SK-N-MC (cell line): ENCODE measurements around the gene TSNAXIP1.

Source experiments
- DNase-seq: peaks from one replicate; pipeline ENCODE4 v3.0.0-alpha.2; 2011; ENCODE audit warnings: low read depth, low spot score
- H3K27ac ChIP-seq: fragments of 200-600 bp; sonication (generic); 2 replicates; pipeline ENCODE4 v1.5.1; 2016; ENCODE audit warnings: mixed run types
- H3K36me3 ChIP-seq: fragments of 200-600 bp; sonication (generic); 2 replicates; pipeline ENCODE4 v1.6.1; 2017; ENCODE audit warnings: antibody characterized with exemption, low read length, mixed read lengths; ENCODE audit not compliant: insufficient read depth
- H3K4me3 ChIP-seq: fragments of 200-600 bp; sonication (generic); 2 replicates; pipeline ENCODE4 v1.5.1; 2016
- H3K9ac ChIP-seq: fragments of 200-600 bp; sonication (generic); 2 replicates; pipeline ENCODE4 v1.8.0; 2017; ENCODE audit warnings: mixed run types, mixed read lengths; ENCODE audit not compliant: insufficient read length
- H3K9me3 ChIP-seq: fragments of 200-600 bp; sonication (generic); 2 replicates; pipeline ENCODE4 v1.6.1; 2017; ENCODE audit warnings: low read depth, mild to moderate bottlenecking, antibody characterized with exemption, low read length, moderate library complexity, mixed read lengths
- EZH2 ChIP-seq: fragments of 200-600 bp; sonication (generic); IDR thresholded peaks from one replicate; pipeline ENCODE4 v1.6.1; 2017; ENCODE audit warnings: antibody characterized with exemption
- FOXP2 ChIP-seq: optimal IDR thresholded peaks from 2 replicates; pipeline ENCODE3; 2011; ENCODE audit warnings: mild to moderate bottlenecking, moderate library complexity; ENCODE audit not compliant: insufficient read depth; ENCODE audit errors: extremely low read length, control extremely low read depth
- POLR2AphosphoS5 ChIP-seq: IDR thresholded peaks from 2 replicates; pipeline ENCODE4 v1.6.1; 2012; ENCODE audit warnings: mild to moderate bottlenecking, low read depth, low read length, borderline replicate concordance

TSNAXIP1 gene

GRCh38 chr16:67779256-67780014 is 27.3 kb upstream of the TSNAXIP1 start:
- no peaks in the 10 kb centered on the region for H3K36me3 ChIP-seq
- DNase-seq, result no peak
- TF ChIP-seq FOXP2, result no peak
- no peak for TF ChIP-seq EZH2
- no peak for TF ChIP-seq POLR2AphosphoS5
- no peak overlapping the region for H3K9ac ChIP-seq
- H3K27ac ChIP-seq, result no peak overlapping the region
- no peak overlapping the region for H3K4me3 ChIP-seq
- no peaks in the 10 kb centered on the region for H3K9me3 ChIP-seq

- Histone ChIP-seq H3K9ac (no peak overlapping the region), H3K27ac (no peak overlapping the region), H3K9me3 (no peaks in the 10 kb centered on the region), H3K4me3 (no peak overlapping the region), H3K36me3 (no peaks in the 10 kb centered on the region)
- TF ChIP-seq EZH2 (no peak), FOXP2 (no peak), POLR2AphosphoS5 (no peak)
- no peak for DNase-seq
Observed at GRCh38 chr16:67780847-67781564, 25.7 kb upstream of the TSNAXIP1 start.

GRCh38 chr16:67781565-67781921 is 25.1 kb upstream of the TSNAXIP1 start:
- Histone ChIP-seq H3K4me3 (no peak overlapping the region), H3K36me3 (no peaks in the 10 kb centered on the region), H3K9ac (no peak overlapping the region), H3K9me3 (no peaks in the 10 kb centered on the region), H3K27ac (no peak overlapping the region)
- no peak for TF ChIP-seq POLR2AphosphoS5
- no peak for TF ChIP-seq FOXP2
- no peak for TF ChIP-seq EZH2
- DNase-seq, result no peak

GRCh38 chr16:67782567-67783352 is 23.9 kb upstream of the TSNAXIP1 start:
- Histone ChIP-seq H3K36me3 (no peaks in the 10 kb centered on the region), H3K27ac (no peak overlapping the region), H3K4me3 (no peak overlapping the region), H3K9ac (no peak overlapping the region), H3K9me3 (no peaks in the 10 kb centered on the region)
- TF ChIP-seq EZH2, result no peak
- TF ChIP-seq FOXP2, result no peak
- TF ChIP-seq POLR2AphosphoS5, result no peak
- no peak for DNase-seq

GRCh38 chr16:67783353-67783725 is 23.4 kb upstream of the TSNAXIP1 start:
- Histone ChIP-seq H3K9ac (no peak overlapping the region), H3K27ac (no peak overlapping the region), H3K4me3 (no peak overlapping the region), H3K9me3 (no peaks in the 10 kb centered on the region), H3K36me3 (no peaks in the 10 kb centered on the region)
- TF ChIP-seq POLR2AphosphoS5 (no peak), EZH2 (no peak)
- DNase-seq, result no peak

- no peak overlapping the region for H3K27ac ChIP-seq
- TF ChIP-seq POLR2AphosphoS5, result no peak
- no peak for TF ChIP-seq FOXP2
- TF ChIP-seq EZH2, result no peak
- H3K9ac ChIP-seq, result no peak overlapping the region
- no peaks in the 10 kb centered on the region for H3K36me3 ChIP-seq
- no peaks in the 10 kb centered on the region for H3K9me3 ChIP-seq
- H3K4me3 ChIP-seq, result no peak overlapping the region
- DNase-seq, result no peak
Observed at GRCh38 chr16:67786491-67786890, 20.2 kb upstream of the TSNAXIP1 start.

- Histone ChIP-seq H3K27ac (no peak overlapping the region), H3K36me3 (no peaks in the 10 kb centered on the region), H3K4me3 (no peak overlapping the region), H3K9ac (no peak overlapping the region), H3K9me3 (no peaks in the 10 kb centered on the region)
- DNase-seq, result no peak
- TF ChIP-seq FOXP2 (no peak), EZH2 (no peak), POLR2AphosphoS5 (no peak)
Observed at GRCh38 chr16:67790071-67790470, 16.6 kb upstream of the TSNAXIP1 start.

GRCh38 chr16:67796099-67796718 is 10.5 kb upstream of the TSNAXIP1 start:
- no peaks in the 10 kb centered on the region for H3K9me3 ChIP-seq
- H3K36me3 ChIP-seq, result no peaks in the 10 kb centered on the region; the same call in 1 of the 2 replicates
- no peak overlapping the region for H3K4me3 ChIP-seq
- no peak overlapping the region for H3K27ac ChIP-seq
- no peak for DNase-seq
- H3K9ac ChIP-seq, result no peak overlapping the region
- TF ChIP-seq FOXP2 (no peak), EZH2 (no peak), POLR2AphosphoS5 (no peak)
